ENCODE results near the gene LIPC.

Gene LIPC

DNA sequence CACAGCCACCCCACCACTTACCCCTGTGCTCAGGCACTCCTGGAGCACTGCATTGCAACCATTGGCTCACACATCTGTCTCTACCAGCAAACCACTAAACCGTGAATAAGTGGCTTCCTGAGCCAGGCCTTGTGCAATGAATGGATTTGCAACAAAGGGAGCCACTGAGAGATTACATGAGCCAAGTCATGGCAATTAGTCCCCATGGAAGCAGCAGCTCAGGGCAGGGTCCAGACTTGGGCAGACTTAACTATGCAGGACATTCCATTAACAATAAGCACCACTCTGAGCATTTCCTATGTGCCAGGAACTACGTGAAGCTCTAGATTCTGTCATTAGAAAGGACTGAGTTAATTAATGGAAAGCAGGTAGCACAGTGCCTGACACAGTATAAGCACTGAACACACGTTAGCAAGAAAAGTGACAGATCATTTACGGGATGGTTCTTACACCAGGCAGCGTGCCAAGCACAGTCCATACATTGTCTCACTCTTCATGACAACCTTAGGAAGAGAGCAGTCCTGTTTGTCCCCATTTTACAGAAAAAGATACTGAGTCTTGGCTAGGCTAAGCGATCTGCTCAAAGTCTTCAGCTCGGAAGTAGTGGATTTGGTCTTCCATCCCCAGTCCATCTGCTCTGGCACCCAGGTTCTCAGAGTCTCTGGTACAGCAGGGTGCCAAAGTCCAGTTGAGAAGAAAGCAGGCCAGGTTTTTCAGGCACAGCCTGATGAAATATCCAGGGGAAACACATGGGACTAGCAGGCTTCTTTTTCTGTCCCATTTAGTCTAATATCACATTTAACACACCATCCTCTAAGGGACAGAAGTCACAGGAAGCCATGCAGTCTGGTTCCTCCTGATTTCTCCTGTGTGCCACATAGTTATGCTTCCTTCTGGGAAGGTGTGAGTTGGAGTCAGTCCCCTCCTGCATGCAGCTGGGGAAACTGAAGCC, 44.1 kb downstream of the LIPC start:
- no peak for DNase-seq (ENCODE audit: low read depth in 2 of 2)

DNA sequence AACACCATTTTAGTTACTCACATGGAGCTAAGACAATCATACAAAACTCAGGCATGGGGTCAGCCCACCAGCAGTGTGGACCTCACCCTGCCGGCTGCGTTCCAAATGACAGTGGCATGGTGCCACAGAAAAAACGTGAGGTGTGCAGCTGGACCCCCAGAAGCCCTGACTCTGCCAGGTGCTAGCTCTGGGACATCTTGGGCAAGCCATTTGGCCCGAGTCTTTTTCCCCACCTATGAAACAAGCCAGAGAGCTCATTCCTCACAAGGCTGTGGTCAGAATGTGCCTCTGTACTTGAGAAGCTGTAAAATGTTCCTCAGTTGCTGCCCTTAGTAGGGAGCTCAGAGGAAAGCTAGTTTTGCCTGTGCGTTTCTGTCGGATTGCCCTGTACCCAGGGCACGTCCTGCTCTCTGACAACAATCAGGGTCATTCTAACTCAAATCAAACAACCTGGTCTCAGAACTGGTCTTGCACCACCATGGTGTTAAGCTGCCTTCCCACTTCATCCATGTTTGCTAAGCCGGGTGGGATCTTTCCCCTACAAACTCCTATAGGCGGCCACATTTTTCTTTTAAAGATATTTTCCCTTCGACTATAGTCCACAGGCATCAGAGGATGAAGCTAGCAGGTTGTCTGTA, 44.9 kb downstream of the LIPC start:
- no peak for DNase-seq (ENCODE audit: low read depth in 2 of 2)

DNA sequence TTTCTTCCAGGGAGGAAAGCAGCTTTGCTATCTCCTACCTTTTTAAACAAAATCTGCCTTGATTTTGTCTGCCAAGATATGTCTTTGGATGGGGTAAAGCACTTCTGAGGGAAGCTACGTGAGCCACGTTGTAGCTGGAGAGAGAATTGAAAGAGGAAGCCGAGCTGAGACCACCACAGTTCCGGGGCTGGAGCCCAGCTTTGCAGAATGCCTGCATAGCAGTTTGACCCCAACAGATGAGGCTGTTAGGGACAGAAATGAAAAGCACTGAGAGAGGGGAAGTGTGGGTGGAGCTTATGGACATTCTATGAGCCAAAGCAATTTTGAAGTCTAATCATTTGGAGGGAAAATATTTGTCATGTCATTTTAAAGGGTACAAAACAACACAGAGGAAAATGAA, 45.4 kb downstream of the LIPC start:
- no peak for DNase-seq (ENCODE audit: low read depth in 2 of 2)

DNA sequence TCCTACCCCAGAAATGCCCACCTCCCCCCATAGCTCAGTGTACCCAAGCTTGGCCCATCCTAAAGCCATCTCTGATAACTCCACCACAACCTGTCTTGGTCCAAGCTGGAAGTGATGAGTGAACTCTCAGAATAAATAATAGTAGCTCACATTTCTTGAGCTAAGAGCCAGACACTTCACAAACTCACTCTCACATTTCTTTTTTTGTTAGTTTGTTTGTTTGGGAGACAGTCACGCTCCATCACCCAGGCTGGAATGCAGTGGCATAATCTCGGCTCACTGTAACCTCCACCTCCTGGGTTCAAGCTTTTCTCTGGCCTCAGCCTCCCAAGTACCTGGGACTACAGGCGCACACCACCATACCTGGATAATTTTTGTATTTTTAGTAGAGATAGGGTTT, 46.2 kb downstream of the LIPC start:
- no peak for DNase-seq (ENCODE audit: low read depth in 2 of 2)

DNA sequence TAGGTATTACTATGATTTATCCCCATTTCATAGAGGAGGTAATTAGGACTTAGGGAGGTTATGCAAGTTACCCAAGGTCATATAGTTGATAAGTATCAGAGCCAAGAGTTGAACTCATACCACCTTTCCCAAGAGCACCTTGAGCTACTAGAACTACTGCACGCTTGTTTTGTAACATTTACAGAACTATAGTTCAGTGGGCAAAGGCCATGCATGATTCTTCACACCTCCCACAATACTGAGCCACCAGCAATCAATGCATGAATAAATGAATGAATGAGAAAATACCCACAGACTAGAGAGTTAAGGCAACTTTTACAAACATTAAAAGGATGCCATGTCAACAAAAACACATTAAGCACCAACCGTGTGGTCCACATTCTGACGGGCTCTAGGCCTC, 46.8 kb downstream of the LIPC start:
- no peak for DNase-seq (ENCODE audit: low read depth in 2 of 2)

DNA sequence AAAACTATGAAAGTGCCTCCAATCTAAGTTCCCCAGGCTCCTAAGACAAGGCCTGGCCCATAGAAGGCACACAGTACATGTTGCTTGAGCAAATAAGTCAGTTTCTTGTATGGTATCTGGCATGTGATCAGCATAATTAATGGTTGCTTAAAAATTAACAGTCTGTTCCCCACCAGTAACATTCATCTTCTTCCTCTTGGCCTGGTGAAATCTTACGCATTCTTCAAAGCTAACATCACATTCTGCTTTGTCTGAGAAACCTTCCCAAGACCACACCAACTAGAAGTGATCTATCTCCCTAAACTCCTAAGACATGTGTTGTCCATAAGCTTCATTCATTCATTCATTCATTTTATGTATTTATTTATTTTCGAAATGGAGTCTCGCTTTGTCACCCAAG, 48.1 kb downstream of the LIPC start:
- DNase-seq (ENCODE audit: low read depth in 2 of 2): no peak

DNA sequence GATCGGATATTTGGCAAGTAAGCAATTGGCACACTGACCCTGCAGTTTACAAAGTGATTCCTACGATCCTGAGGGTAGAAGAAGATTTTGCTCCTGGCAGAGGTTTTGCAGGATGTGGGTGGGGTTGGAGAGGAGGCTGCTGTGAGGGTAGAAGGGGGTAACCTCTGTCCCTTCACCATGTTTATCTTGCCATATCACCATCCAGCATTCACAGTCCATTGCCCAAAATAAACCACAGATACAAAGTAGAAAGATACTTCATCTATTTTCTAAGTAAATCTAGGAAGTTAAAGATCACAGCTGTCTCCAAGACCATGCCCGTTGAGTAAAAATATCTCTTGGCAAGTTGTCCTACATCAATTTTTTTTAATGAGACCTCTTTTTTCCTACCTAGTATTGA, 51.6 kb downstream of the LIPC start:
- no peak for DNase-seq (ENCODE audit: low read depth in 2 of 2)

DNA sequence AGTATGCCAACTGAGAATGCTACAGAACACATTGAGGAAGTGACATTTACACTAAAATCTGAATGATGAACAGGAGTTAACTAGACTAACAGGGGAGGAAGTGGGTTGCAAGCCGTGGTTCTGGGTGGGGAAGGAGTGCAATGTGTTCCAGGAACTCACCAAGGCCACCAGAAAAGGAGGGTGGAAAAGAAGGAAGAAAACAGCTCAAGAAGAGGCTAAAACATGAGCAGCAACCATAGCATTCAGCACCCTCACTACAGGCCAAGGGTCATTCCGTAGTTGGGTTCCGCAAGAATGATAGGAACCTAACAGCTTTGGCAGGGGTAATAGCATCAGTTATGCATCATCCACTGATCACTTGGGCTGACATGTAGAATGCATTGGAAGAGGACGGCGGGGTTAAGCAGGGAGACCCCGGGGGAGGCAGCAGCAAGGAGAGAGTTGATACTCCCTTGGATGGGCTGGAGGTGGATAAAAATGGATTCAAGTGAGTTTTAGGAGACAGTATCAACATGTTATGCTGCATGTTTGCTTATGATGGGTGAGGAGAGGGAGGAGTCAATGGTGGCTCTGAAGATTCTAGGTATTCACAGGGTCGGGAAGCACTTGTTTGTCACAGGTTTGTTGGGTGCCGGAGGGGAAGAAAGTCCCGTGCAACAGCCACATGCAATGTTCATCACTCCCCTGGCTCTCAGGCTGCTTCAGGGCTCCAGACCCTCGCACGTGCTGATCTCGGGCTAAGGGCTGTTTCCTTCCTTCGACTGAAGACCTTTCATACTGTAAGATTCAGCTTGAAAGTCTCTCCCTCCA, 53.2 kb downstream of the LIPC start:
- DNase-seq (ENCODE audit: low read depth in 2 of 2): no peak

DNA sequence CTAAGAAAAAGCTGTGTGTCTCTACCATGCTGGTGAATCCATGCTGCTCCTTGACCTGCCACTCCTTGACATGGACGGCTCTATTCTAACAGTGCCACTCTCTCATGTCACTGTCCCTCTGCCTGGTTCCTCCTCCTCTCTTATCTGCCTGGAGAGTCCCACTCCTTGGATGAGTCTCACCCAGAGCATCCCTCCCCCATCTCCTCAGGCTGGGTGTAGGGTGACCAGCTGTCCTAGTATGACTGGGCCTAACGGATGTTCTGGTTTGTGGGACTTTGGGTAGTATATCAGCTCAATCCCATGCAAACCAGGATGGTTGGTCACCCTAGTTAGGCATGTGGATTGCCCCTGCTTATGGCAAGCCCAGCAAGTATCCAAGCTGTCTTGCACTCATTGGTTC, 54.3 kb downstream of the LIPC start:
- no peak for DNase-seq (ENCODE audit: low read depth in 2 of 2)

DNA sequence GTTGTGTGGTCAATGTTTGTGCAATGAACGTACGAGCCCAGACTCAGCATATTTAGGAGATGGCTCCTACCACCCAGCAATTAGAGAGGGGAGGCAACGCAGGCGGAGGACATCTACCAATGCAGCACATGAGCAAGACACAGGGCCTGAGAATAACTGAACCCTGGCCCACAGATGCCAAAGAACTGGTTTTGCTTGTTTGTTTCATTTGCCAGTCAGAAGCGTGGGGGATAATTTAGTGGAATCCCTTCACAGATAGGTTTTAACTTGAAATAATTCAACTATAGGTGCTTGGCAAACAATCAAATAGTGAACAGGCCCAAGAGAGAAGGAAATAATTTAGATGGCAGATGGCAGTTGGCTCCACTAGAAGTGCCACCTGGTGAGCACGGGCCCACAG, 54.8 kb downstream of the LIPC start:
- no peak for DNase-seq (ENCODE audit: low read depth in 2 of 2)

DNA sequence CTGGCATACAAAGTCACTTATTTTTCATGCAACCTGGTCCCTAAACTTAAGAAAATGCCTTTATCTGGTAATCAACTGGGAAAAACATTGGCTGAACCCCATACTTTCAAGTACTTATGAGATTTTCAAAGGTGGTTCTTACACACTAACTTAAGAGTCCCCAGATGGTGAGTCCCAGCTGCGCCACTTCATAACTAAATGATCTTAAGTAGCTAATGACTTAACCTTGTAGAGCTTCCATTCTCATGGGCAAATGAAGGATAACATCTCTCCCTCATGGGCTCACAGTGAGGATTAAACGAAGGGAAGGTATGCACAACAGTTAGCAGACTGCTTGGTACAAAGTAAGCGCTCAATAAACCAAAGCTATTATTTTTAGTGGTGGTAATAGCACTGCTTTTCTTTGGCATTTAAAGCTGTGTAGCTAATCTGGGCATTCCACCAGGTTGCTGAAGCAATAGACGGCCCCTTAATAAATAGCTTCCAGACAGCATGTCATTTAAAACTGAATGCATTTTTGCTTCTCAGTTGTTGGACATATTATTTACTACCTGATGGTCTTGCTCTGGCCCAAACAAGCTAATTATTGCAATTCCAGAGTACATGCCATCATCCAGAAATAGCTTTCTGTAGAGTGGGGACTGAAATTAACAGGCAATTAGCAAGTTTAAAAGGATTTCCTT, 55.4 kb downstream of the LIPC start:
- no peak for DNase-seq (ENCODE audit: low read depth in 2 of 2)

DNA sequence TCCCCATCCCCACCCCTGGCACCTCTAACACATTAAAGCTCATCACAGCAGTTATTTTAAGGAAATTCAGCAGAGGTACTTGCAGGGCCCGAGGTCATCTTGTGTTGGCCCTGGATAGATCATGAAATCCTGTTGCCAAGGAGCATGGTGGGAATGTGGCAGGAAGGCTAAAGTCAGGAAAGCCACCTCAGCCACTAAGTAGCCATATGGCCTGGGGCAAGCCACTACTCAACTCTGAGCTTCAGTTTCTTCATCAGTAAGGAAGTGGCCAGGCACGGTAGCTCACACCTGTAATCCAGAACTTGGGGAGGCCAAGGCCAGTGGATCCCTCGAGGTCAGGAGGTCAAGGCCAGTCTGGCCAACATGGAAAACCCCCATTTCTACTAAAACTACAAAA, 55.9 kb downstream of the LIPC start:
- no peak for DNase-seq (ENCODE audit: low read depth in 2 of 2)

DNA sequence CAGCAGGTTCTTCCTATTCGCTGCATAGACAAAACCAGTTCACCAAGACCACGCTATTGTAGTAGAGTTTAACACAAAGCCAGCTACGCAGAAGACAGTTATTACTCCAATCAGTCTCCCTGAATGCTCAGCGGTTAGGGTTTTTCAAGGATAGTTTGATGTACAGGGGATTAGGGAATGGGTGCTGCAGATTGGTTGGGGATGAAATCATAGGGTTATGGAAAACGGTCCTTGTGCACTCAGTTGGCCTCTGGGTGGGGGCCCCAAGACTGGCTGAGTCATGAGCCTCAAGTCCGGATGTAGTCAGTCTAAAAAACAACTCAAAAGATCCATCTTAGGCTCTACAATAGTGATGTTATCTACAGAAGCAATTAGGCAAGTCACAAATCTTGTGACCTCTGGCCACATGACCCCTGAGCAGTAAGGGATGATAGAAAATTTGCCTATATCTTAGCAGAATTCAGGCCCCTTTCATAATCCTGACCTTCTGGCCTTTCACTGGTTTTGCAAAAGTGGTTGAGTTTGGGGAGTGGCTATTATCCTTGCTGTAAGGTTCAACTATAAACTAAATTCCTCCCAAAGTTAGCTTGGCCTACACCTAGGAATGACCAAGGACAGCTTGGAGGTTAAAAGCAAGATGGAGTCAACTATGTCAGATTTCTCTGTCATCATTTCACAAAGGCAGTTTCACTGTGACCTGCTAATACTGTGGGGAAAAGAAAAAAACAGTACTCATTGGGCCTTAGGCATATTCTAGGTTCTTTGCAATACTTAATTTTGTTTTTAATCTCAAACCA, 57.7 kb downstream of the LIPC start:
- no peak for DNase-seq (ENCODE audit: low read depth in 2 of 2)

DNA sequence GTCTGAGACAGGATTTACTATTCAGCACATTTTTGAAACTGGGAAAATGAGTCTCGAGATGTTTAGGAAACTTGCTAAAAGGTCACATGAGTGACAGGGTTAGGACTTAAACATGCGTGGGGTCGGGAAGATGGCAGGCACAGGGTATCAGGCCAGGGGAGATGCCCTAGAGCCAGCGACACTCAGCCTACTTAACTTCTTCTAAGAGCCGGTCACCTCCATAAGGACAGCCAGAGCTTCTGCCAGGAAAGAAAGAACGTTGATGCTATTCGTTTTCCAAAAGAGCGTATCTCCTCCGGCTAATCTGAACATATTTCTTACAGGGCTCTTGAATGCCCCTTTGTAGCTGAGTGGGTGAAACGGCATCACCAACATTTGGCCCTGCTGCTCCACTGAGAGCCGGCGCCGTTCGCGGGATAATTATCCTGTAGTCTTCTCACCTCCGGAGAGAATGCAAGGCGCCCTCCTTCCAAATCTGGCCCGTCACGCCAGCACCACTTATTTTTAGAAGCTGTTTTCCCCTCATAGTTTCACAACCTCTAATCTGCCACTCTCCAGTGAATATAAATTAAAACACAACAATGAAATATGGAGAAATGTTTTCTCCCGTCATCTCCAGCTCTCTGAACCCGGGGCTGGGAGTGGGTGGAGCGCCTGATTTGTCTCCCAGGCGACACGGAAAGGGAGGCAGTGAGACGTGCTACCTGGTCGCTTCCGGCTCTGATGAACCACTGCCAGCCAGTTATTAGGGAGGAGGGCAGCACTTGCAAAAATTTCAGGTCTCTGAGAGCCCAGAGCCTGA, 58.5 kb downstream of the LIPC start:
- DNase-seq (ENCODE audit: low read depth in 2 of 2): no peak

DNA sequence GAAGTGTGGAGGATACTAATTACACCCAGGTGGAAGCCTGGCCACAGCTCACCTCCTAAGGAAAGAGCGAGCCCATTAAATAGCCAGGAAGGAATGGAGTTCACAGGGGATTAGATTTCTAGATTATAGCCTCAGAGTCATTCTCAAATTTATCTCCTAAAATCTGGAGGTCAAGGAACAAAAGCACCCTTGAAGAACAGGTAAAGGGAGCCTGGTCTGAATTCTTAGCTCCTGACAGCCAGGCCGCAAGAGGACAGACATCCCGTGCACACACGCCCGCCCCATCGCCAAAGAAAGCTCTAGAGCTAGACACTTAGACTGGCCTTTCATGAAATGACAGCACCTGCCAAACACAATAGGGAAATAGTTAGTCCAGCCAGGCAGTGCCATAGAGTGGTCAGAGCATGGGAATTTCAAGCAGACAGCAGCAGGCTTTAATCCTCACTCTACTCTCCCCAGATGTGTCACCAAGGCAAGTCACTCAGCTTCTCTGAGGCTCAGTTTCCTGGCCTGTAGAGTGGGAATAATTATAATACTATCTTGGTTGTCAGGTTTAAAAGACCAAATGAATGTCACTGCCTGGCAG, 59.2 kb downstream of the LIPC start:
- no peak for DNase-seq (ENCODE audit: low read depth in 2 of 2)

DNA sequence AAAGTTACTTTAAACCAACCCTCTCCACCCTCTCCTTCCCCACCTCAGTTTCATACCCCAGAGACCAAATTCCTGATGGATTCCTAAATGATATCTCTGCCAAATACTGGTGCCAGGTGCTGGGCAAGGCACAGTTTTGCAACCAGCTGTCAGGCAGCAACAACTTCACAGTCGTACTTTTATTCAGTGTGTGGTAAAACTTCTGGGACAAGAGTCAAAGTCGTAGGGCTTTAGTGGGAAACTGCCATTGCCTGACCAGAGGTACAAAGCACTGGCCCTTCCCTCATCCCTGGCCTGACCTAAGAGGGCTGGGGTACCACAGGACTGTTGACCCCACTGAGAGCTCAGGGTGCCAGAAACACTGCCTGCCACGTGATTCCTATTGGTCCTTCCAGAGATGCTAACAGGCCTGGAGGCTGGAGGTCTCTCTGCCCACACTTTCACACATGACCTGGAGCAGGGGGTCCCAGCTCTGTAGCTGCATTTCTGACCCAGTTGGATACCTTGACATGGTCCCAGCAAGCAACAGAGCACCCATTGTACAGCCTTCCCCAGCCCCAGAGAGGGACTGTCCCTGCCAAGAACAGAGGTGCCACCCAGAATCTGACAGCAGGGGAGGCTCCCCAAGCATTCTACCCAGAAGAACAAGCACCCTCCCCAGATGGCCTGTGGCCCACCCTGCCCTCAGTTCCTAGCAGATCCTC, 59.9 kb downstream of the LIPC start:
- DNase-seq (ENCODE audit: low read depth in 2 of 2): no peak

DNA sequence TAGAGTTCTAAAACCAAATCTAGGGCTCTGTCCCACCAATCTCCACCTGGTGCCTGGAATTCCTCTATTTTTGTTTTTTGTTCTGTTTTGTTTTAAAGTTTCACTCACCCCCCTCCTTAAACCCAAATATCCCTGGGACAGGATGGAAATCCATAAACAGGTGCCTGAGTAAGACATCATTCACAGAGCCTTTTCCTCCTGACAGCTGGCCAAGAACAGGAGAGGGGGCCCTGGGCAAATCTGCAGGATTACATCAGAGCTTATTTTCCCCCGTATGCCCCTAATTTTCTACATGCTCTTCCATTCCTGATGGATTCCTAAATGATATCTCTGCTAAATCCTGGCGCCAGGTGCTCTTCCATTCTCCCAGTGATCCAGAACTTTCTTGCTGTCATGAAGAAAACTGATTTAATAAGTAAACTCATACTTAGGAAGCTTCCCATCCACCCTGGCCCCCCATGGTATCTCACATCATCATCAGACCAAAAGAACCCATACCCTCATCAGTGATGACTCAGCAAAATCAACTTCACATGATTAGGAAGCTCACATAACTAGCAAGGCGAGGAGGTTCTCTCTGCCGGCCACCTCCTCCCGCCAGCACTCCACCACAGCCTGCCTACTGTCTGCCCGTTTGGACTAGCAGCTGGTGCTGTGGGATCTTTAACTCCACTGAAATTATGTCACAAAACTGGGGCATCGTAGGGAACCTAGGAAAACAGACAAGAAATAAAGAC, 61.0 kb downstream of the LIPC start:
- no peak for DNase-seq (ENCODE audit: low read depth in 2 of 2)

DNA sequence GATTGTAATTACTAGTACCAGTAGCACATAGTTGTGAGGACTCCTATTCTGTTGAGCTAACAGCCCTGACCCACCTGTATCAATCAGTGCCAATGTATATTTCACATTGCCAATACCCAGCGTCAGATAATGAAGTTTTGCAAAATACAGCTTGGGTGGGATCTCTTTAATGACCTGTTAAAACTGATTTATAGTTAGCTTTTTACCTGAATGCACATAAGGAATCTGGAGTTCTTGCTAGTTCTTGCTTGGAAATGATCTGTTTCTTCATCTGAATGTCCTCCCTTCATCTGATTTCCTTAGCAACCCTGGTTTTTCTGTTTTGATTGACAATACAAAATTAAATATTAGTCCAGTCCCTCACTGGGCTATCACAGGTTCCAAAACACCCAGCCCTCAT, 62.8 kb downstream of the LIPC start:
- no peak for DNase-seq (ENCODE audit: low read depth in 2 of 2)

Measured in stimulated activated CD8-positive, alpha-beta memory T cell treated with anti-CD3 and anti-CD28 coated beads, Interleukin-15, amount 100 ng/mL, for 4 hours (primary cell).